IMR-90 (cell line): ENCODE data around the gene VPS35L. TPM values are rescaled to one million over a fixed set of nuclear protein-coding genes. Genes with fewer than 3 reads are reported as not detected.
A peak's percentile ranks its signal among the peaks of the same experiment; 100 is the strongest.

ENCODE experiments used
- ATAC-seq: fragments of 200-7000 bp; cut with Tn5 transposase; 2 replicates; pipeline ENCODE4 v1.9.1; 2020; ENCODE audit warnings: low read depth, mild to moderate bottlenecking, moderate library complexity
- BruUV-seq: library from RNA; stranded (reverse); fragments of 400-500 nt; replicated peaks from 2 replicates; lab custom pipeline; 2021; lab: Mats Ljungman, UMichigan
- CTCF ChIA-PET: fragments of 300-600 bp; formaldehyde crosslinking; extraction: SDS; loops from one replicate; lab custom pipeline; 2021; ENCODE audit warnings: antibody characterized with exemption; lab: Yijun Ruan, JAX
- POLR2A ChIA-PET: fragments of 300-600 bp; sonication (Branson Sonifier 250); formaldehyde crosslinking; loops from one replicate; lab custom pipeline; 2022; ENCODE audit warnings: antibody characterized with exemption; ENCODE audit not compliant: unreplicated experiment; lab: Charles Lee
- DNase-seq: peaks from one replicate; pipeline ENCODE4 v3.0.0; 2013
- H2AFZ ChIP-seq: replicated peaks from 2 replicates; pipeline ENCODE3; 2013; ENCODE audit warnings: low read length, mild to moderate bottlenecking; ENCODE audit not compliant: poor library complexity
- H2AK5ac ChIP-seq: 2 replicates; pipeline ENCODE4 v1.6.1; 2013; ENCODE audit warnings: low read depth, low read length, inconsistent platforms
- H2AK9ac ChIP-seq: replicated peaks from 2 replicates; pipeline ENCODE3; 2013; ENCODE audit warnings: mild to moderate bottlenecking, low read depth, low read length, moderate library complexity; ENCODE audit not compliant: poor library complexity
- H2BK120ac ChIP-seq: 2 replicates; pipeline ENCODE4 v1.6.1; 2013; ENCODE audit warnings: low read depth, low read length, inconsistent platforms
- H2BK15ac ChIP-seq: 3 replicates; pipeline ENCODE4 v1.6.1; 2013; ENCODE audit warnings: low read depth, low read length, inconsistent platforms
- H2BK20ac ChIP-seq: 2 replicates; pipeline ENCODE4 v1.6.1; 2013; ENCODE audit warnings: low read depth, mild to moderate bottlenecking, inconsistent platforms, low read length, moderate library complexity
- H2BK5ac ChIP-seq: 2 replicates; pipeline ENCODE4 v1.6.1; 2013; ENCODE audit warnings: mild to moderate bottlenecking, low read depth, low read length, inconsistent platforms; ENCODE audit not compliant: poor library complexity, severe bottlenecking
- H3K14ac ChIP-seq: replicated peaks from 2 replicates; pipeline ENCODE4 v1.6.1; 2013; ENCODE audit warnings: low read depth, low read length, inconsistent platforms
- H3K18ac ChIP-seq: 2 replicates; pipeline ENCODE4 v1.6.1; 2013; ENCODE audit warnings: low read depth, low read length, control low read depth
- H3K23ac ChIP-seq: 2 replicates; pipeline ENCODE4 v1.6.1; 2013; ENCODE audit warnings: low read depth, low read length, inconsistent platforms
- H3K27ac ChIP-seq: 2 replicates; pipeline ENCODE4 v1.5.1; 2013; ENCODE audit warnings: mild to moderate bottlenecking, control low read depth, low read length; ENCODE audit not compliant: insufficient read depth
- H3K27me3 ChIP-seq: 2 replicates; pipeline ENCODE4 v1.6.1; 2013; ENCODE audit warnings: low read length; ENCODE audit not compliant: control insufficient read depth, insufficient read depth
- H3K36me3 ChIP-seq: 2 replicates; pipeline ENCODE4 v1.6.1; 2013; ENCODE audit warnings: low read length, mixed read lengths; ENCODE audit not compliant: control insufficient read depth, insufficient read depth
- H3K4ac ChIP-seq: 2 replicates; pipeline ENCODE4 v1.6.1; 2013; ENCODE audit warnings: low read depth, low read length, inconsistent platforms
- H3K4me1 ChIP-seq: 2 replicates; pipeline ENCODE4 v1.6.1; 2013; ENCODE audit warnings: low read length, mixed read lengths; ENCODE audit not compliant: control insufficient read depth, insufficient read depth
- H3K4me2 ChIP-seq: 2 replicates; pipeline ENCODE4 v1.6.1; 2013; ENCODE audit warnings: low read depth, mild to moderate bottlenecking, control low read depth, low read length, moderate library complexity
- H3K4me3 ChIP-seq: 2 replicates; pipeline ENCODE4 v1.5.1; 2013; ENCODE audit warnings: low read depth, mild to moderate bottlenecking, control low read depth, low read length, moderate library complexity; ENCODE audit not compliant: insufficient read depth
- H3K56ac ChIP-seq: 2 replicates; pipeline ENCODE4 v1.6.1; 2013; ENCODE audit warnings: low read length, inconsistent platforms; ENCODE audit not compliant: insufficient read depth; ENCODE audit errors: extremely low read depth
- H3K79me1 ChIP-seq, 2 experiments: 2 replicates each; pipeline ENCODE4 v1.6.1; 2013; ENCODE audit warnings: low read length in 2 of 2, inconsistent platforms in 1 of 2, low read depth in 1 of 2
- H3K9ac ChIP-seq: 2 replicates; pipeline ENCODE4 v1.6.1; 2013; ENCODE audit warnings: low read depth, low read length, control low read depth
- H3K9me1 ChIP-seq: 2 replicates; pipeline ENCODE4 v1.6.1; 2013; ENCODE audit warnings: low read length, inconsistent platforms; ENCODE audit not compliant: insufficient read depth
- H3K9me3 ChIP-seq: 2 replicates; pipeline ENCODE4 v1.6.1; 2013; ENCODE audit warnings: low read length; ENCODE audit not compliant: control insufficient read depth, insufficient read depth
- H4K20me1 ChIP-seq: 2 replicates; pipeline ENCODE4 v1.6.1; 2013; ENCODE audit warnings: low read length, inconsistent platforms; ENCODE audit not compliant: insufficient read depth
- H4K5ac ChIP-seq: 2 replicates; pipeline ENCODE4 v1.6.1; 2013; ENCODE audit warnings: mild to moderate bottlenecking, low read depth, low read length, control low read depth
- H4K8ac ChIP-seq, 2 experiments: 2 replicates each; pipeline ENCODE4 v1.6.1; 2013; ENCODE audit warnings: low read depth in 2 of 2, low read length in 2 of 2, control low read depth in 1 of 2, inconsistent platforms in 1 of 2
- H4K91ac ChIP-seq: 2 replicates; pipeline ENCODE4 v1.6.1; 2013; ENCODE audit warnings: low read depth, low read length, inconsistent platforms; ENCODE audit not compliant: insufficient read depth
- BHLHE40 ChIP-seq: fragments of 150-350 bp; IDR thresholded peaks from 2 replicates; pipeline ENCODE4 v1.6.1; 2016; ENCODE audit warnings: mild to moderate bottlenecking, low read depth, low read length
- CHD1 ChIP-seq: IDR thresholded peaks from 2 replicates; pipeline ENCODE4 v1.6.1; 2012; ENCODE audit warnings: low read depth, low read length, improper control_type of control experiment
- CTCF ChIP-seq: conservative IDR thresholded peaks from 2 replicates; pipeline ENCODE4 v1.5.1; 2012; ENCODE audit warnings: mild to moderate bottlenecking, low read depth, low read length, improper control_type of control experiment
- ELK1 ChIP-seq: fragments of 150-350 bp; IDR thresholded peaks from 2 replicates; pipeline ENCODE4 v1.6.1; 2016; ENCODE audit warnings: low read depth, mild to moderate bottlenecking, low read length, moderate library complexity, borderline replicate concordance
- MAZ ChIP-seq: IDR thresholded peaks from 2 replicates; pipeline ENCODE4 v1.6.1; 2012; ENCODE audit warnings: low read depth, mild to moderate bottlenecking, low read length, improper control_type of control experiment, moderate library complexity, borderline replicate concordance
- NFE2L2 ChIP-seq: fragments of 150-350 bp; IDR thresholded peaks from 2 replicates; pipeline ENCODE4 v1.6.1; 2016; ENCODE audit warnings: low read depth, mild to moderate bottlenecking, low read length
- SMC3 ChIP-seq: fragments of 150-350 bp; IDR thresholded peaks from 2 replicates; pipeline ENCODE4 v1.6.1; 2016; ENCODE audit warnings: low read depth, mild to moderate bottlenecking, antibody characterized with exemption, low read length, moderate library complexity
- WGBS, 2 experiments: methylation state at CpG; one replicate each; pipeline versions ENCODE4 v1.1.5 to v1.1.7; 2013; ENCODE audit warnings: missing lambda C conversion rate in 2 of 2; ENCODE audit not compliant: insufficient read length in 1 of 2; ENCODE audit errors: extremely low coverage in 2 of 2; 5-methylcytosine and 5-hydroxymethylcytosine counted together
- dilution Hi-C: fragments of 300-500 bp; cut with HindIII; formaldehyde crosslinking; loops from one replicate; pipeline ENCODE4 v1.14.3; 2018; ENCODE audit warnings: low sequenced_read_pairs; ENCODE audit not compliant: unreplicated experiment
- in situ Hi-C: fragments of 300-500 bp; cut with MboI; formaldehyde crosslinking; loops from 3 replicates; pipeline ENCODE4 v1.14.3; 2019; ENCODE audit warnings: low sequenced_read_pairs, inconsistent platforms, mixed read lengths
- intact Hi-C: fragments of 100-400 bp; cut with micrococcal nuclease; formaldehyde crosslinking; loops from 2 replicates; pipeline ENCODE4 v1.10.0; 2022
- polyA plus RNA-seq, 3 experiments: library from polyadenylated mRNA; depleted of rRNA; stranded (reverse); fragments of >200 nt; gene quantifications; 2 replicates each; pipeline ENCODE4 v1.2.3, GENCODE V29; 2012; ENCODE audit warnings: low replicate concordance in 1 of 3
- total RNA-seq: library from RNA; depleted of rRNA; stranded (reverse); fragments of >200 nt; gene quantifications from 2 replicates; pipeline ENCODE4 v1.2.3, GENCODE V29; 2012

The VPS35L gene
- total and polyA plus RNA-seq, 2 of the 4 experiments (the other 2 are of a cell fraction) = 28.0 to 40.1 TPM

GRCh38 chr16:19718624-19718965, 163.1 kb downstream of the VPS35L start:
- H3K18ac ChIP-seq = no peak overlapping the region
- peak overlapping the region; percentile 13; the same call in 1 of the 3 replicates for H2BK15ac ChIP-seq
- dilution Hi-C loops (no loop called here), in situ Hi-C loops (loop anchor here (5.0 to 25.0 kb wide), 2 partner anchors 169 to 606 kb away; partner anchors contain the start of gene ITPRIPL2), intact Hi-C loops (loop anchor here (10.0 kb wide), 1 partner anchor 114 kb away; no protein-coding TSS in a partner anchor)
- peak overlapping the region; percentile 75 for H4K91ac ChIP-seq
- H4K20me1 ChIP-seq = no peaks in the 10 kb centered on the region; the same call in none of the 2 replicates
- BruUV-seq = no TSS peak
- H2AFZ ChIP-seq = peak overlapping the region; percentile 97
- ATAC-seq (no peak), DNase-seq (peak; percentile 9)
- H3K56ac ChIP-seq = peak overlapping the region; percentile 79
- peaks cover 34 to 55% of the 10 kb centered on the region in 2 experiments for H3K79me1 ChIP-seq
- H4K8ac ChIP-seq = peak overlapping the region; percentile 74 to 86
- 0% methylated on average over 3 of the region's 21 CpGs; no CpG with 5 or more reads in 1 of the 2 experiments for WGBS, 2 experiments
- peak overlapping the region; percentile 86 for H3K27ac ChIP-seq
- TF ChIP-seq SMC3 = no peak
- no peak for TF ChIP-seq CTCF
- TF ChIP-seq BHLHE40 = no peak
- no peak for TF ChIP-seq NFE2L2
- TF ChIP-seq CHD1 = no peak
- no peak for TF ChIP-seq ELK1
- TF ChIP-seq MAZ = no peak
- H4K5ac ChIP-seq = peak overlapping the region; percentile 81; the same call in 1 of the 2 replicates
- ChIA-PET CTCF (interaction anchor here (0.6 to 1.1 kb wide), 2 partner anchors 132 to 134 kb away, joined by 3 to 4 read pairs; no protein-coding TSS in a partner anchor), POLR2A (no interaction called here)
- H2BK5ac ChIP-seq = peak overlapping the region; percentile 56
- no peak overlapping the region for H2AK5ac ChIP-seq
- no peaks in the 10 kb centered on the region for H3K9me3 ChIP-seq
- peak overlapping the region; percentile 99 for H3K4me2 ChIP-seq
- H2AK9ac ChIP-seq = peak overlapping the region; percentile 89
- peak overlapping the region; percentile 71 for H3K4ac ChIP-seq
- peak overlapping the region; percentile 45; the same call in 1 of the 2 replicates for H2BK120ac ChIP-seq
- H3K4me1 ChIP-seq = peaks cover 7% of the 10 kb centered on the region; the same call in 1 of the 2 replicates
- peak overlapping the region; percentile 97 for H3K4me3 ChIP-seq
- H3K36me3 ChIP-seq = peaks cover 3% of the 10 kb centered on the region; the same call in 1 of the 2 replicates
- H3K27me3 ChIP-seq = no peaks in the 10 kb centered on the region
- H3K9me1 ChIP-seq = peaks cover 9% of the 10 kb centered on the region
- peak overlapping the region; percentile 46; the same call in 1 of the 2 replicates for H3K23ac ChIP-seq
- peak overlapping the region; percentile 46 for H3K14ac ChIP-seq
- no peak overlapping the region for H2BK20ac ChIP-seq
- peak overlapping the region; percentile 84 for H3K9ac ChIP-seq
